Smooth muscle cell (in vitro differentiated cells): ENCODE measurements around the gene UBAP1. TPM values are rescaled to one million over a fixed set of nuclear protein-coding genes. Genes with fewer than 3 reads are reported as not detected.

ENCODE experiments used
- DNase-seq: peaks from one replicate; lab custom pipeline; 2025; ENCODE audit not compliant: unreplicated experiment; lab: John Stamatoyannopoulos, UW
- H2AFZ ChIP-seq: fragments of 200-600 bp; sonication (generic); 2 replicates; pipeline ENCODE4 v1.6.0; 2016; ENCODE audit warnings: antibody characterized with exemption, low read depth, mild to moderate bottlenecking
- H3F3A ChIP-seq: fragments of 200-600 bp; sonication (generic); 2 replicates; pipeline ENCODE4 v1.6.0; 2017; ENCODE audit warnings: antibody characterized with exemption, low read depth
- H3K27ac ChIP-seq: fragments of 200-600 bp; sonication (generic); 2 replicates; pipeline ENCODE4 v1.5.1; 2016; ENCODE audit warnings: low read depth, mild to moderate bottlenecking
- H3K27me3 ChIP-seq: fragments of 200-600 bp; sonication (generic); 2 replicates; pipeline ENCODE4 v1.6.1; 2016; ENCODE audit warnings: low read depth, mild to moderate bottlenecking
- H3K36me3 ChIP-seq: fragments of 200-600 bp; sonication (generic); 2 replicates; pipeline ENCODE4 v1.5.1; 2016; ENCODE audit warnings: low read depth
- H3K4me1 ChIP-seq: fragments of 200-600 bp; sonication (generic); 2 replicates; pipeline ENCODE4 v1.5.1; 2016; ENCODE audit warnings: low read depth
- H3K4me2 ChIP-seq: fragments of 200-600 bp; sonication (generic); 2 replicates; pipeline ENCODE4 v1.6.0; 2016; ENCODE audit warnings: mild to moderate bottlenecking
- H3K4me3 ChIP-seq: fragments of 200-600 bp; sonication (generic); 2 replicates; pipeline ENCODE4 v1.5.1; 2016; ENCODE audit warnings: mild to moderate bottlenecking
- H3K79me2 ChIP-seq: fragments of 200-600 bp; sonication (generic); 2 replicates; pipeline ENCODE4 v1.6.0; 2016; ENCODE audit warnings: low read depth, mild to moderate bottlenecking
- H3K9ac ChIP-seq: fragments of 200-600 bp; sonication (generic); 2 replicates; pipeline ENCODE4 v1.6.0; 2016; ENCODE audit warnings: low read depth
- H3K9me3 ChIP-seq: fragments of 200-600 bp; sonication (generic); replicated peaks from 2 replicates; pipeline ENCODE4 v1.5.1; 2016; ENCODE audit warnings: low read depth
- H4K20me1 ChIP-seq: fragments of 200-600 bp; sonication (generic); 2 replicates; pipeline ENCODE4 v1.6.0; 2016; ENCODE audit warnings: low read depth
- CTCF ChIP-seq: fragments of 200-600 bp; sonication (generic); IDR thresholded peaks from 2 replicates; pipeline ENCODE4 v1.5.1; 2017; ENCODE audit warnings: borderline replicate concordance, mild to moderate bottlenecking, antibody characterized with exemption; ENCODE audit not compliant: insufficient read depth, poor library complexity, severe bottlenecking
- WGBS: methylation state at CpG from one replicate; pipeline ENCODE4 v1.1.7; 2016; ENCODE audit warnings: low lambda C conversion rate; 5-methylcytosine and 5-hydroxymethylcytosine counted together
- polyA plus RNA-seq: library from polyadenylated mRNA; unstranded; fragments of >200 nt; fragmentation: Nextera tagmentation; extraction: Ambion mirVana; gene quantifications from 2 replicates; pipeline ENCODE4 v1.2.1, GENCODE V29; 2016
- total RNA-seq: library from RNA; depleted of rRNA; stranded (reverse); fragments of >200 nt; gene quantifications from 2 replicates; pipeline ENCODE4 v1.2.3, GENCODE V29; 2014

The UBAP1 gene
- total and polyA plus RNA-seq, 2 experiments from 2014 or later, result 45.0 to 49.9 TPM

GRCh38 chr9:34185778-34186551 lies 7.1 kb downstream of the UBAP1 start:
- Histone ChIP-seq H3K27ac (peak overlapping the region; percentile 94), H2AFZ (no peak overlapping the region), H3K36me3 (no peaks in the 10 kb centered on the region), H3K9me3 (no peaks in the 10 kb centered on the region), H3K9ac (peak overlapping the region; percentile 71), H3K4me3 (no peak overlapping the region), H4K20me1 (peaks cover 92% of the 10 kb centered on the region), H3F3A (peaks cover 6% of the 10 kb centered on the region), H3K79me2 (peaks cover 98% of the 10 kb centered on the region), H3K27me3 (no peaks in the 10 kb centered on the region), H3K4me2 (peak overlapping the region; percentile 70), H3K4me1 (peaks cover 15% of the 10 kb centered on the region)
- DNase-seq, result no peak
- WGBS, result 52% methylated on average over 3 of the region's 3 CpGs
- no peak for TF ChIP-seq CTCF

- H3K9ac ChIP-seq, result no peak overlapping the region
- H3K27me3 ChIP-seq, result no peaks in the 10 kb centered on the region
- peaks cover 15% of the 10 kb centered on the region for H3K4me1 ChIP-seq
- H3F3A ChIP-seq, result peaks cover 6% of the 10 kb centered on the region
- WGBS, result 100% methylated on average over 1 of the region's 1 CpG
- H4K20me1 ChIP-seq, result peaks cover 93% of the 10 kb centered on the region
- no peak for TF ChIP-seq CTCF
- no peak for DNase-seq
- H3K79me2 ChIP-seq, result peaks cover 98% of the 10 kb centered on the region
- H2AFZ ChIP-seq, result no peak overlapping the region
- H3K4me2 ChIP-seq, result peak overlapping the region; percentile 70
- no peaks in the 10 kb centered on the region for H3K36me3 ChIP-seq
- no peak overlapping the region for H3K4me3 ChIP-seq
- peak overlapping the region; percentile 94 for H3K27ac ChIP-seq
- no peaks in the 10 kb centered on the region for H3K9me3 ChIP-seq
Observed at GRCh38 chr9:34187891-34188240, 9.0 kb downstream of the UBAP1 start.

- Histone ChIP-seq H2AFZ (no peak overlapping the region), H3K9me3 (no peaks in the 10 kb centered on the region), H3K4me1 (peaks cover 10% of the 10 kb centered on the region), H3K4me3 (no peak overlapping the region), H3K27ac (peak overlapping the region; percentile 54), H3K4me2 (peak overlapping the region; percentile 11), H3K9ac (no peak overlapping the region), H3K36me3 (no peaks in the 10 kb centered on the region), H3F3A (no peaks in the 10 kb centered on the region), H3K79me2 (peaks cover 96% of the 10 kb centered on the region), H3K27me3 (no peaks in the 10 kb centered on the region), H4K20me1 (peaks cover 99% of the 10 kb centered on the region)
- peak; percentile 33 for TF ChIP-seq CTCF
- no peak for DNase-seq
- WGBS, result 54% methylated on average over 5 of the region's 5 CpGs
Observed at GRCh38 chr9:34190996-34191892, 12.4 kb downstream of the UBAP1 start.
